OCI-LY3 (cell line): Measurements from ENCODE around the gene ULBP1.
"Not testable (repeated sequence)": the region's sequence is repeated elsewhere in the genome, so short reads cannot be mapped to it uniquely, and the experiment has no call there.

Experiments
- EZH2phosphoT487 ChIP-seq: fragments of 200-600 bp; shearing (Covaris generic); IDR thresholded peaks from 2 replicates; pipeline ENCODE4 v1.6.1; 2018; ENCODE audit warnings: antibody characterized with exemption, mixed run types, low read depth
- TF ChIP-seq, protein P1 (sequence below): fragments of 200-600, 300-600 bp; sonication (generic); IDR thresholded peaks from 2 replicates; pipeline ENCODE4 v1.5.1; 2014; ENCODE audit warnings: antibody characterized with exemption, low read length, low read depth

DNA sequence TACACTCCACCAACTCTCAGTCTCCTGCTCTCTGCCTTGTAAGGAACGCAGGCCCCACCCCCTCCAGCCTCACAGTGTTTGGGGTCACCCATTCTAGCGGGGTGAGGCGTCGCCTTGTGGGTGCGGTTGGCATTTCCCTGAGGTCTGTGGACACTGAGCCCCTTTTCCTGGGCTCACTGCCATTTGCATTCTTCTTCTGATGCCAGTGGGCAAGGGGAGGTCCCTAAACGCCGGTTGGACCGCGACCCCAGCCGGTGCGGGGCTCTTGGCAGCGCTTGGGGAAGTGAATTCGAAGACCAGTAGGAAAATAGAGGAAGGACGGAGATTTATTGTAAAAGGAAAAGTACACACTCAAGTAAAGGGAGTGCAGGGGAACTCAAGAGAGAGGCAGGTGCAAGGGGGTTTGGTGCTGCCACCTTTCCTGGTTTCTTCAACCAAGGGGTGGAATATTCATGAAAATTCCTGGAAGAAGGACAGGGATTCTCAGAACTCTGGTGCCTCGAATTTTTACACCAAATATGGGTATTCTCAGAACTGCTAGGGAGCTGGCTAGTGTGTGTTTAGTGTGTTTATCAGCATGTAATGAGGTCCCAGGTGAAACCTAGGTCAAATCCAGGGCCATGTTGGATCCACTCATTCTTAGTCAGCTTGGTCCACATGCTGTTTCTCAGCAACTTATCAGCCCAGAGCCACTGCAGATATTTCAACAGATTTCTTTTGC, 51.7 kb downstream of the ULBP1 start:
- TF ChIP-seq, protein P1, sequence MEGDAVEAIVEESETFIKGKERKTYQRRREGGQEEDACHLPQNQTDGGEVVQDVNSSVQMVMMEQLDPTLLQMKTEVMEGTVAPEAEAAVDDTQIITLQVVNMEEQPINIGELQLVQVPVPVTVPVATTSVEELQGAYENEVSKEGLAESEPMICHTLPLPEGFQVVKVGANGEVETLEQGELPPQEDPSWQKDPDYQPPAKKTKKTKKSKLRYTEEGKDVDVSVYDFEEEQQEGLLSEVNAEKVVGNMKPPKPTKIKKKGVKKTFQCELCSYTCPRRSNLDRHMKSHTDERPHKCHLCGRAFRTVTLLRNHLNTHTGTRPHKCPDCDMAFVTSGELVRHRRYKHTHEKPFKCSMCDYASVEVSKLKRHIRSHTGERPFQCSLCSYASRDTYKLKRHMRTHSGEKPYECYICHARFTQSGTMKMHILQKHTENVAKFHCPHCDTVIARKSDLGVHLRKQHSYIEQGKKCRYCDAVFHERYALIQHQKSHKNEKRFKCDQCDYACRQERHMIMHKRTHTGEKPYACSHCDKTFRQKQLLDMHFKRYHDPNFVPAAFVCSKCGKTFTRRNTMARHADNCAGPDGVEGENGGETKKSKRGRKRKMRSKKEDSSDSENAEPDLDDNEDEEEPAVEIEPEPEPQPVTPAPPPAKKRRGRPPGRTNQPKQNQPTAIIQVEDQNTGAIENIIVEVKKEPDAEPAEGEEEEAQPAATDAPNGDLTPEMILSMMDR, result not testable (repeated sequence)
- TF ChIP-seq EZH2phosphoT487, result not testable (repeated sequence)
